Activated B cell treated with CpG ODN at 0.5 μM for 24 hours (primary cell): Measurements from ENCODE around the gene CCR6. TPM values are rescaled to one million over a fixed set of nuclear protein-coding genes. Genes with fewer than 3 reads are reported as not detected.
A peak's percentile ranks its signal among the peaks of the same experiment; 100 is the strongest.

Experiments
- ATAC-seq: fragments of 200-7000 bp; cut with Tn5 transposase; one replicate; pipeline ENCODE4 v1.10.0; 2021; ENCODE audit warnings: low read depth, mild to moderate bottlenecking, moderate library complexity
- CTCF ChIA-PET: fragments of 350-600 bp; sonication (Branson Sonifier 250); formaldehyde crosslinking; loops from one replicate; lab custom pipeline; 2021; ENCODE audit warnings: antibody characterized with exemption; lab: Charles Lee
- POLR2A ChIA-PET: fragments of 350-600 bp; sonication (Branson Sonifier 250); formaldehyde crosslinking; loops from one replicate; lab custom pipeline; 2021; ENCODE audit warnings: antibody characterized with exemption; lab: Charles Lee
- DNase-seq: peaks from one replicate; pipeline ENCODE4 v3.0.0; 2022
- H3K27ac Mint-ChIP-seq: one replicate; pipeline ENCODE4 v1.8.0; 2020; ENCODE audit warnings: mixed read lengths
- H3K27me3 Mint-ChIP-seq: one replicate; pipeline ENCODE4 v1.8.0; 2021; ENCODE audit warnings: mixed read lengths
- H3K36me3 Mint-ChIP-seq: one replicate; pipeline ENCODE4 v1.8.0; 2021; ENCODE audit warnings: low read depth, mixed read lengths
- H3K4me1 Mint-ChIP-seq: one replicate; pipeline ENCODE4 v1.8.0; 2021; ENCODE audit warnings: mixed read lengths
- H3K4me3 Mint-ChIP-seq: one replicate; pipeline ENCODE4 v1.8.0; 2020; ENCODE audit warnings: mild to moderate bottlenecking, mixed read lengths
- H3K9me3 Mint-ChIP-seq: one replicate; pipeline ENCODE4 v1.8.0; 2020; ENCODE audit warnings: mixed read lengths
- intact Hi-C: fragments of 100-400 bp; cut with micrococcal nuclease; formaldehyde crosslinking; loops from one replicate; pipeline ENCODE4 v1.15.1; 2024
- total RNA-seq: library from RNA; stranded (reverse); gene quantifications from 2 replicates; pipeline ENCODE4 v1.2.3, GENCODE V29; 2022
- TF ChIP-seq, protein P1 (sequence below): fragments of 200-600 bp; IDR thresholded peaks from one replicate; pipeline ENCODE4 v1.8.0; 2022; ENCODE audit warnings: antibody characterized with exemption, mild to moderate bottlenecking

Gene CCR6
- total RNA-seq, 1 donor from 2014 or later, result 28.9 TPM

- Mint-ChIP-seq H3K27ac (peak overlapping the region; percentile 95), H3K36me3 (peaks cover 78% of the 10 kb centered on the region), H3K27me3 (no peaks in the 10 kb centered on the region), H3K4me3 (peak overlapping the region; percentile 55), H3K9me3 (peaks cover 5% of the 10 kb centered on the region), H3K4me1 (peaks cover 92% of the 10 kb centered on the region)
- TF ChIP-seq, protein P1, sequence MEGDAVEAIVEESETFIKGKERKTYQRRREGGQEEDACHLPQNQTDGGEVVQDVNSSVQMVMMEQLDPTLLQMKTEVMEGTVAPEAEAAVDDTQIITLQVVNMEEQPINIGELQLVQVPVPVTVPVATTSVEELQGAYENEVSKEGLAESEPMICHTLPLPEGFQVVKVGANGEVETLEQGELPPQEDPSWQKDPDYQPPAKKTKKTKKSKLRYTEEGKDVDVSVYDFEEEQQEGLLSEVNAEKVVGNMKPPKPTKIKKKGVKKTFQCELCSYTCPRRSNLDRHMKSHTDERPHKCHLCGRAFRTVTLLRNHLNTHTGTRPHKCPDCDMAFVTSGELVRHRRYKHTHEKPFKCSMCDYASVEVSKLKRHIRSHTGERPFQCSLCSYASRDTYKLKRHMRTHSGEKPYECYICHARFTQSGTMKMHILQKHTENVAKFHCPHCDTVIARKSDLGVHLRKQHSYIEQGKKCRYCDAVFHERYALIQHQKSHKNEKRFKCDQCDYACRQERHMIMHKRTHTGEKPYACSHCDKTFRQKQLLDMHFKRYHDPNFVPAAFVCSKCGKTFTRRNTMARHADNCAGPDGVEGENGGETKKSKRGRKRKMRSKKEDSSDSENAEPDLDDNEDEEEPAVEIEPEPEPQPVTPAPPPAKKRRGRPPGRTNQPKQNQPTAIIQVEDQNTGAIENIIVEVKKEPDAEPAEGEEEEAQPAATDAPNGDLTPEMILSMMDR, result no peak
- ATAC-seq, result no peak
- DNase-seq, result no peak
- intact Hi-C loops, result loop anchor here (1.0 kb wide), 1 partner anchor 11 kb away; no protein-coding TSS in a partner anchor
- POLR2A ChIA-PET, result interaction anchor here (0.8 to 26.6 kb wide), 10 partner anchors 2 to 787 kb away, joined by 3 to 970 read pairs (median 6); partner anchors contain the start of genes CCR6 and SFT2D1
- CTCF ChIA-PET, result interaction anchor here (0.6 to 2.0 kb wide), 5 partner anchors 11 to 42 kb away, joined by 3 to 8 read pairs (median 4); no protein-coding TSS in a partner anchor
These were observed 6.7 kb downstream of the CCR6 start for GRCh38 chr6:167129562-167129961.

DNA sequence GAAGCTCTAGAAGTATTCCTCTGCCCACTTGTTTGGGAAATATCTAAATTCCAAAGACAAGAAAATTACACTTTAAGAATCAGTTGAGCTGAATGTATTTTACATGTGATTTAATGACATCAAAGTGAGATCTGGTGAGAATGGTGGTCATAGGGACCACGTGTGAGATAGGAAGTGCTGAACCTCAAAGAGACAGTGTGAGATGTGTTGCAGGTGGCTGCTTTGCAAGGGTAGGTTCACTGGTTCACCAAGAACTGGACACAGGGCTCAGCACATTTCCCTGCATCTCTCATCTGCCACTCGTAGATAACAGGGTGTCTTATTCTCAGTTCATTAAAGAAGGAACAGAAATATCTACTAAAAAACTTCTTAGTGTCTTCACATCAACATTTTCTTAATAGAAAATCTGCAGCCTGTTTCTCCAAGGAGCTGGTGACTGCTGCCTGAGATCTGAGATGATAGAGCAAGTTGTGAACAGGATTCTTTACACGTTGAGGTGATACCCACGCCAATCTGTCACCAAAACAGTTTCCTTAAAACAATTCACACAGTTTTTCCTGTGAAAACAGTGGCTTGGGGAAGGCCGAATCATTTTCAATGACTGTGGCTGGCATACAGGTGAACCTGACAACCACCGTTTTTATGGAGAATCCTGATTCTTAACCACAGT is 7.2 kb downstream of the CCR6 start:
- Mint-ChIP-seq H3K9me3 (peaks cover 5% of the 10 kb centered on the region), H3K27ac (peak overlapping the region; percentile 95), H3K36me3 (peaks cover 78% of the 10 kb centered on the region), H3K4me3 (peak overlapping the region; percentile 55), H3K4me1 (peaks cover 91% of the 10 kb centered on the region), H3K27me3 (no peaks in the 10 kb centered on the region)
- intact Hi-C loops, result loop anchor here (1.0 to 2.0 kb wide), 4 partner anchors 8 to 39 kb away; no protein-coding TSS in a partner anchor
- ChIA-PET POLR2A (interaction anchor here (0.8 to 26.6 kb wide), 14 partner anchors 1 to 788 kb away, joined by 3 to 970 read pairs (median 6); partner anchors contain the start of genes CCR6, RNASET2 and SFT2D1), CTCF (interaction anchor here (0.6 to 2.0 kb wide), 6 partner anchors 10 to 42 kb away, joined by 3 to 8 read pairs (median 4); no protein-coding TSS in a partner anchor)
- TF ChIP-seq, protein P1, result no peak
- peak; percentile 18 for ATAC-seq
- no peak for DNase-seq

- intact Hi-C loops, result loop anchor here (1.0 to 2.0 kb wide), 4 partner anchors 9 to 40 kb away; no protein-coding TSS in a partner anchor
- H3K4me3 Mint-ChIP-seq, result peak overlapping the region; percentile 70
- H3K27me3 Mint-ChIP-seq, result no peaks in the 10 kb centered on the region
- ATAC-seq (peak; percentile 59), DNase-seq (no peak)
- ChIA-PET POLR2A (interaction anchor here (0.9 to 26.6 kb wide), 14 partner anchors 1 to 788 kb away, joined by 3 to 970 read pairs (median 4); partner anchors contain the start of genes CCR6, RNASET2 and SFT2D1), CTCF (interaction anchor here (1.3 to 2.0 kb wide), 2 partner anchors 11 to 17 kb away, joined by 5 to 6 read pairs; no protein-coding TSS in a partner anchor)
- H3K4me1 Mint-ChIP-seq, result peaks cover 92% of the 10 kb centered on the region
- peaks cover 84% of the 10 kb centered on the region for H3K36me3 Mint-ChIP-seq
- H3K9me3 Mint-ChIP-seq, result peaks cover 5% of the 10 kb centered on the region
- peak overlapping the region; percentile 95 for H3K27ac Mint-ChIP-seq
- TF ChIP-seq, protein P1, result no peak
These were observed 8.1 kb downstream of the CCR6 start for GRCh38 chr6:167130712-167131684.

DNA sequence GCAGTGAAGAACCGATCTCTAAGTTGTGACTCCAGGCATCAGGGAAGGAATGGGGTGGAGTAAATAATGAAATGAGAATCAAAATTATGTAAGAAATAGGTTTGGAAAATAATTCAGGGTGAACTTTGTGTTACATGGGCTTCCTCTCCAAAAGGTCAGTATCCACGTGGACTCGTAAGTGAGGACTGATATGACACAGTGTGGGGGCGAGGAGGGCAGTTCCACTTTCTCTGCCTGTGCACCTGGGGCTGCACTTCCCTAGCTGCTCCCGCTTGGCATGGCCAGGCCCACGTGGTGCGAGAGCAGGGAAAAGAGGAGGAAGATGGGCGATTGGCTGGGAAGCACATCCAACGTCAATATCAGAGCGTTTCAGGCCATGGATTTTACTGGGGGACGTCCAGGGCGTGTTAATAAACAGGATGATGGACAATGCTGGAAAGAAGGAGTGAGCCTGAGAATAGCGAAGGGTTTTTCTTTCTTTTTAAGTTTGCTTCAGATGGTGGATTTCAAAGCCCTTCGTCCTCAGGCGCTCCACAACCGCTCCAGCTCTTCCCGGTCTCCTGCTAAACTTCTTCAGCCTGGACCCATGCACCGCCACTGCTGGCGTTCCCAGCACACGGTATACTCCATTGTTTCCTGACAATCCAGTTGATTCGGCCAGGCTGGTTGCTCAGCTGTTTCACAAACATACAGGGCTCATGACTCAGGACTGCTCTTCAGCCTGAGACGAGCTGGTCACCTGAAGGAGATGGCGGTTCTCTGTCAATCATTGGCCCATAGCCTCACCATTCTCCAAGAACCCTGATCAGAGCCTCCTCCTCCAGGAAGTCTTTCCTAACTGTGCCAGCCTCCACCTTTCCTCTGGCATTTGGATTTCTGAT is 11.8 kb downstream of the CCR6 start:
- Mint-ChIP-seq H3K27me3 (no peaks in the 10 kb centered on the region), H3K36me3 (peaks cover 81% of the 10 kb centered on the region), H3K4me1 (peaks cover 90% of the 10 kb centered on the region), H3K4me3 (no peak overlapping the region), H3K9me3 (no peaks in the 10 kb centered on the region), H3K27ac (peak overlapping the region; percentile 93)
- intact Hi-C loops, result no loop called here
- ATAC-seq (no peak), DNase-seq (no peak)
- TF ChIP-seq, protein P1, result no peak
- POLR2A ChIA-PET, result interaction anchor here (1.2 to 26.6 kb wide), 3 partner anchors 12 to 136 kb away, joined by 4 to 970 read pairs (median 688); partner anchors contain the start of genes CCR6 and CEP43
- CTCF ChIA-PET, result interaction anchor here (1.2 to 1.9 kb wide), 3 partner anchors 8 to 15 kb away, joined by 3 to 4 read pairs (median 3); no protein-coding TSS in a partner anchor
